Uterus (tissue), 2 donors: Measurements from ENCODE around the gene PPT1.

ENCODE experiments used
- POLR2A ChIP-seq, 2 donors: fragments of 450-650 bp; IDR thresholded peaks; one replicate each; pipeline ENCODE4 v1.6.1; 2016; ENCODE audit warnings: antibody characterized with exemption in 2 of 2, mild to moderate bottlenecking in 1 of 2, moderate library complexity in 1 of 2
- TF ChIP-seq, protein P1 (sequence below), 4 experiments: fragments of 200-600 bp in 2 of 4; fragments of 450-650 bp in 2 of 4; sonication (generic) in 2 of 4; IDR thresholded peaks; one replicate each; pipeline ENCODE4 v1.5.1; 2016 to 2019; ENCODE audit warnings: antibody characterized with exemption in 4 of 4, mild to moderate bottlenecking in 2 of 4, moderate library complexity in 1 of 4

DNA sequence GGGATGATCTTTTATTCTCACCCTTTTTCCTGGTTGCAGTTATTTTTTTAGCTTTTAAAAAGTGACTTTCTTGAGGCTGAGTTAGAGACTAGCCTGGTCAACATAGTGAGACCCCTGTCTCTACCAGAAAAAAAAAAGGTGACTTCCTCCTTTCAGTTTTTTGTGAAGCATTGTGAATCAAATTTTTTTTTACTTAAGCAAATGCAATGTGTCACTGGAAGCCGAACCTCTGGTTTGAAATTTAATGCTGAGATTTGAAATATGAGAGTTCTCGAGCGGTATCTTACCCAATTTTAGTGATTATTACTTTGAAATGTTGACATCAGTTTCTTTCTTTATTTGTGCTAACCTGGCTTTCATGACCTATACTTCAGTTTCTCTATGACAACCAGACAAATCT is 52.9 kb downstream of the PPT1 start:
- TF ChIP-seq POLR2A (IDR thresholded peaks at IDR 0.05): no peak
- TF ChIP-seq, protein P1, sequence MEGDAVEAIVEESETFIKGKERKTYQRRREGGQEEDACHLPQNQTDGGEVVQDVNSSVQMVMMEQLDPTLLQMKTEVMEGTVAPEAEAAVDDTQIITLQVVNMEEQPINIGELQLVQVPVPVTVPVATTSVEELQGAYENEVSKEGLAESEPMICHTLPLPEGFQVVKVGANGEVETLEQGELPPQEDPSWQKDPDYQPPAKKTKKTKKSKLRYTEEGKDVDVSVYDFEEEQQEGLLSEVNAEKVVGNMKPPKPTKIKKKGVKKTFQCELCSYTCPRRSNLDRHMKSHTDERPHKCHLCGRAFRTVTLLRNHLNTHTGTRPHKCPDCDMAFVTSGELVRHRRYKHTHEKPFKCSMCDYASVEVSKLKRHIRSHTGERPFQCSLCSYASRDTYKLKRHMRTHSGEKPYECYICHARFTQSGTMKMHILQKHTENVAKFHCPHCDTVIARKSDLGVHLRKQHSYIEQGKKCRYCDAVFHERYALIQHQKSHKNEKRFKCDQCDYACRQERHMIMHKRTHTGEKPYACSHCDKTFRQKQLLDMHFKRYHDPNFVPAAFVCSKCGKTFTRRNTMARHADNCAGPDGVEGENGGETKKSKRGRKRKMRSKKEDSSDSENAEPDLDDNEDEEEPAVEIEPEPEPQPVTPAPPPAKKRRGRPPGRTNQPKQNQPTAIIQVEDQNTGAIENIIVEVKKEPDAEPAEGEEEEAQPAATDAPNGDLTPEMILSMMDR (IDR thresholded peaks at IDR 0.05): no peak
